RWPE2 (cell line): ENCODE data around the gene TTC39B.
A peak's percentile ranks its signal among the peaks of the same experiment; 100 is the strongest.

Experiments
- ATAC-seq: fragments of 200-7000 bp; cut with Tn5 transposase; 3 replicates; pipeline ENCODE4 v1.9.1; 2021; ENCODE audit warnings: low read depth
- DNase-seq: peaks from one replicate; pipeline ENCODE4 v3.0.0-alpha.2; 2020; ENCODE audit warnings: low spot score
- H3K27ac ChIP-seq: fragments of 450-650 bp; 2 replicates; pipeline ENCODE4 v1.5.1; 2017; ENCODE audit warnings: mild to moderate bottlenecking; ENCODE audit not compliant: poor library complexity, severe bottlenecking
- H3K27me3 ChIP-seq: fragments of 250-450 bp; sonication (Bioruptor Pico); 2 replicates; pipeline ENCODE4 v1.5.1; 2021; ENCODE audit warnings: mild to moderate bottlenecking, moderate library complexity; ENCODE audit not compliant: insufficient read depth, poor library complexity, severe bottlenecking
- H3K36me3 ChIP-seq: fragments of 250-450 bp; sonication (Bioruptor Pico); 2 replicates; pipeline ENCODE4 v1.5.1; 2020; ENCODE audit warnings: low read depth, mild to moderate bottlenecking, moderate library complexity
- H3K4me1 ChIP-seq: fragments of 250-450 bp; sonication (Bioruptor Pico); 2 replicates; pipeline ENCODE4 v1.5.1; 2021; ENCODE audit warnings: mild to moderate bottlenecking, moderate library complexity; ENCODE audit not compliant: insufficient read depth, poor library complexity, severe bottlenecking
- H3K4me3 ChIP-seq: fragments of 250-450 bp; sonication (Bioruptor Pico); 2 replicates; pipeline ENCODE4 v1.5.1; 2021; ENCODE audit warnings: mild to moderate bottlenecking, moderate library complexity; ENCODE audit not compliant: severe bottlenecking
- H3K9me3 ChIP-seq: fragments of 250-450 bp; sonication (Bioruptor Pico); 2 replicates; pipeline ENCODE4 v1.5.1; 2021; ENCODE audit warnings: mild to moderate bottlenecking, moderate library complexity; ENCODE audit not compliant: severe bottlenecking
- TF ChIP-seq, protein P1 (sequence below): fragments of 450-650 bp; IDR thresholded peaks from one replicate; pipeline ENCODE4 v1.5.1; 2017; ENCODE audit warnings: mild to moderate bottlenecking, moderate library complexity; ENCODE audit not compliant: poor library complexity, severe bottlenecking

Gene TTC39B

DNA sequence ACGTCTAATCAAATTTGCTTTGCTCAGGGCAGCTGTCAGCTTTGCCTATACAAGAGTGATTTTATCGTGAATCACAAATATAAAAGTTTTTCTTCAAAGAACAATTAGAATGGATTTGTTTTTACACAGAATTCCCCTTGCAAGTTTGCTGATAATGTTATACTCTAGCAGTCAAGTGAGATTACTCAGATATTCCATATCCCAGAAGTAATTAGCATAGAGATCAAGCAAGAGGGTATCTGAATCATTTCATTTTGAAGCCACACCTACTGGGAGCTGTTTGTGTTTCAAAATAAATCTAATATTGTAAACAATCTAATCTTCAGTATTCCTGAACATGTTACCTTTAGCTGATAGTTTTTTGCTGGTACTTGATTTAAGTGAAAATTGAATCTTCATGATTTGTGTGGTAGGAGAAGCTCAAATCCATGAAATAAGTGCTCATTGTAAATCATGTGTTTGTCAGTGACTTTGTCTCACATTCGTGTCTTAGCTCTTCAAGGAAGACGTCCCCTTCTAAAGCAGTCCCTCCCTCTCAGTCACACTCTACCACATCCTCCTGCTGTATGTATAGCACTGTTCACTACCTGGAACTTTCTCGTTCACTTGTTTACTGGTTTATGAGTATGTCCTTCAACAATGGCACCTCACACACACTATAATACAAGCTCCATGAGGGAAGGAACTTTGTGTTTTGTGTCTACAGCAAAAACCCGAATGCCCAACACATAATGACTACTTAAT is 3.3 kb upstream of the TTC39B start:
- no peaks in the 10 kb centered on the region for H3K27me3 ChIP-seq
- TF ChIP-seq, protein P1, sequence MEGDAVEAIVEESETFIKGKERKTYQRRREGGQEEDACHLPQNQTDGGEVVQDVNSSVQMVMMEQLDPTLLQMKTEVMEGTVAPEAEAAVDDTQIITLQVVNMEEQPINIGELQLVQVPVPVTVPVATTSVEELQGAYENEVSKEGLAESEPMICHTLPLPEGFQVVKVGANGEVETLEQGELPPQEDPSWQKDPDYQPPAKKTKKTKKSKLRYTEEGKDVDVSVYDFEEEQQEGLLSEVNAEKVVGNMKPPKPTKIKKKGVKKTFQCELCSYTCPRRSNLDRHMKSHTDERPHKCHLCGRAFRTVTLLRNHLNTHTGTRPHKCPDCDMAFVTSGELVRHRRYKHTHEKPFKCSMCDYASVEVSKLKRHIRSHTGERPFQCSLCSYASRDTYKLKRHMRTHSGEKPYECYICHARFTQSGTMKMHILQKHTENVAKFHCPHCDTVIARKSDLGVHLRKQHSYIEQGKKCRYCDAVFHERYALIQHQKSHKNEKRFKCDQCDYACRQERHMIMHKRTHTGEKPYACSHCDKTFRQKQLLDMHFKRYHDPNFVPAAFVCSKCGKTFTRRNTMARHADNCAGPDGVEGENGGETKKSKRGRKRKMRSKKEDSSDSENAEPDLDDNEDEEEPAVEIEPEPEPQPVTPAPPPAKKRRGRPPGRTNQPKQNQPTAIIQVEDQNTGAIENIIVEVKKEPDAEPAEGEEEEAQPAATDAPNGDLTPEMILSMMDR, result no peak
- ATAC-seq (no peak), DNase-seq (no peak)
- no peaks in the 10 kb centered on the region for H3K36me3 ChIP-seq
- no peak overlapping the region for H3K4me3 ChIP-seq
- H3K9me3 ChIP-seq, result no peaks in the 10 kb centered on the region
- H3K4me1 ChIP-seq, result peaks cover 24% of the 10 kb centered on the region
- H3K27ac ChIP-seq, result no peak overlapping the region

DNA sequence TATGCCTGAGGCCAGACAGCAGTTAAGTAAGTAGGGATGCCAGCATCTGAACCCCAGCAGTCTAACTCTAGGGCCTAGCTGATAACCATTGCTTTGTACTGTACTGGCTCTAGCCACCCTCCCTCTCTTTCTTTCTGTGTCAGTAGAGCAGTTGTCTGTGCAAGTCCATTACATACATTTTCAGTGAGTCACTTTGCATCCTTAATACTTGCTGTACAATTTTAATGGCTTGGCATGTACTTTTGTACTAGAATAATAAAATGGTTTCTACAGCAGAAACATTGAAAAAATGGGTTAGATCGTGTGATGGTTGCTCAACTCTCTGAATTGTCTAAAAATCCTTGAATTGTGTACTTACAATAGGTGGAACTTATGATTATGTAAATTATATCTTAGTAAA is 1.5 kb upstream of the TTC39B start:
- ATAC-seq, result peak; percentile 76

DNA sequence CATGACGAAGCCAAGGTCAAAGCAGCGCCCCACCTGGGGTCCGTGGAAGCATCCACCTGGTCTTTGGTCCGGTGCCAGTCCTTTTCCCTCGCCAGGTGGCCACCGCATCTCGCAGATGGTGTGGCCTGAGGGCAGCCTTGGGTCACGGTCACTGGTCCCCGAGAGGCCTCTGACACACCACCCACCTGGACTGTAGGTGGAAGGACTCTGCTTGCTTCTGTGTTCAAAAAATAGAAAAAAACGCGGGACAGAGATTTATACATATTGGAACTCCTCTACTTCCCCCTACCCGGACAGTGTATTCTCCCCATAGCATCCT is 466 bp upstream of the TTC39B start:
- Histone ChIP-seq H3K4me3 (peak overlapping the region; percentile 91), H3K36me3 (no peaks in the 10 kb centered on the region), H3K9me3 (no peaks in the 10 kb centered on the region), H3K4me1 (peaks cover 24% of the 10 kb centered on the region), H3K27ac (peak overlapping the region; percentile 83), H3K27me3 (no peaks in the 10 kb centered on the region)
- DNase-seq (no peak), ATAC-seq (no peak; the same call in 2 of the 3 replicates)
- TF ChIP-seq, protein P1, result peak; percentile 3

More for the DNA sequence above, 1.5 kb upstream of the TTC39B start:
- Histone ChIP-seq H3K9me3 (no peaks in the 10 kb centered on the region), H3K27me3 (no peaks in the 10 kb centered on the region), H3K27ac (peak overlapping the region; percentile 83), H3K36me3 (no peaks in the 10 kb centered on the region), H3K4me3 (no peak overlapping the region), H3K4me1 (peaks cover 24% of the 10 kb centered on the region)
- TF ChIP-seq, protein P1, result no peak
- no peak for DNase-seq

DNA sequence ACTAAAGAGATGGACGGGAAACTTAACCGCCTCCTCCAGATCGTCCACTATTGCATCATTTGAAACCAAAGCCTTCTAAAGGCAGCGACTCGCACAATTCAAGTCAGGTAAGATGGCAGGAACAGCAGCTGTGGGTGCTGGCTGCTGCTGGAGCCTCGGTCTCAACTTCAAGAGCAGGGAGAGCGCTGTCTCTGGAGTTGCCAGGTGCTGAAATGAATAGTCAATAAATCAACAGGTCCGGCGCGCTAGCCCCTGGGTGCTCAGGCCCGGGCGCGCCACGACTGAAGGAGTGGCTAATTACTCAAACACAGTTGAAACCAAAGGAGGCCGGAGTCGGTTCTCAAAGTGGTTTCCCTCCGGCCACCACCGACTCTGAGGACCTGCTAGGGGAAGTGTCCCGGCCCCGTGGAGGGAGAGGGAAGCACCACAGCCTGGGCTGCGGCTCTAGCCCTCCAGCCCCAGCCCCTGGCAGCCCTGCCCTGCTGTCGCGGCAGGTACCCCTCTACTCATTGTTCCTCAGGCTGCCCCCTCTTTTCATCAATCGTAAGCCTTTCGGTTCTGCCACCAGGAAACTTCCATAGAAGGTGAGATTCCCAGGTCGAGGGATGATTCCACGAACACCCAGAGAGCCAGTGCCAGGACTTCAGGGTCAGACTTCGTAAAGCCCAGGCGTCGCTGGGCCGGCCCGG is 804 bp downstream of the TTC39B start:
- peaks cover 24% of the 10 kb centered on the region for H3K4me1 ChIP-seq
- TF ChIP-seq, protein P1, result no peak
- no peaks in the 10 kb centered on the region for H3K27me3 ChIP-seq
- peak; percentile 10; the same call in 1 of the 3 replicates for ATAC-seq
- H3K4me3 ChIP-seq, result peak overlapping the region; percentile 91
- no peaks in the 10 kb centered on the region for H3K9me3 ChIP-seq
- H3K36me3 ChIP-seq, result no peaks in the 10 kb centered on the region
- peak; percentile 65 for DNase-seq
- peak overlapping the region; percentile 83 for H3K27ac ChIP-seq

DNA sequence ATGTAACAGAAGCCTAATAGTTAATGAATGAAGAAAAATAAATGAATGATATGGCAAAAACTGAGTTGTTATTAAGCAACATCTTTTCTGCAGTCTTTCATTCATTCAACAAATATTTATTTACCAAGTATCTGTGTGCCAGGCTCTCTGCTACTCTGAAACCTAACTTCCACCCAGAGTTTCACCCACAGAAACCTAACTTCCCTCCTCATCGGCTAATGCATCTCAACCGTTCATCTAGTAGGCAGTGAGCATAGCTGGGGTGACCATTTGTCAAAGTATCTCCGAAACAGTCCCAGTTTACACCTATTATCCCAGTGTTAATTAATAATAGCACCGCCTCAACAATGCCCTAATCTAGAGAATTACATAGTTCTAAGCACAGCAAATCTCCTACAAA is 1.5 kb downstream of the TTC39B start:
- no peak overlapping the region for H3K4me3 ChIP-seq
- DNase-seq, result no peak
- H3K4me1 ChIP-seq, result peaks cover 24% of the 10 kb centered on the region
- H3K36me3 ChIP-seq, result no peaks in the 10 kb centered on the region
- TF ChIP-seq, protein P1, result no peak
- H3K9me3 ChIP-seq, result no peaks in the 10 kb centered on the region
- no peak for ATAC-seq
- no peaks in the 10 kb centered on the region for H3K27me3 ChIP-seq
- peak overlapping the region; percentile 83 for H3K27ac ChIP-seq
